Measurements from ENCODE around the gene PITPNB.

The PITPNB gene

DNA sequence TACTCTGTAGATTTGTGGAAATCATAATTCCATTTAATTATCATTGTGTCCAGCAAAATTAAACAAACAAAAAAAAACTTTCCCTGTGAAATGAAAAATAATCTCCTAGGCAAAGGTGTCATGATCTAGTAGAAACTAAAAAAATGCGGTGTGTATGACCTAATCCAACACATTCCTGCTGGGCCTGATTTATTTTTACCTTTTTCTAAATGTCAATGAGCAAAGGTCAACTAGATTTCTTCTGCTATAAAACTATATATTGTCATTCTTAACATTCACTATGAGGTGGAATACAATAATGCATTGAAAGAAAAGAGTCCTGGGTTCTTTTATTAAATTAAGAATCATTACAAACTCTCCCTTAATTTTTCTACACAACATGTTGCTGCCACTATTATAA, 60.4 kb downstream of the PITPNB start:
- DNase-seq (ENCODE audit: low read depth in 2 of 2) = no peak

- no peak for DNase-seq (ENCODE audit: low read depth in 2 of 2)
Measured at GRCh38 chr22:27857443-27857842, 61.6 kb downstream of the PITPNB start.

GRCh38 chr22:27856386-27856785, 62.7 kb downstream of the PITPNB start:
- no peak for DNase-seq (ENCODE audit: low read depth in 2 of 2)

DNA sequence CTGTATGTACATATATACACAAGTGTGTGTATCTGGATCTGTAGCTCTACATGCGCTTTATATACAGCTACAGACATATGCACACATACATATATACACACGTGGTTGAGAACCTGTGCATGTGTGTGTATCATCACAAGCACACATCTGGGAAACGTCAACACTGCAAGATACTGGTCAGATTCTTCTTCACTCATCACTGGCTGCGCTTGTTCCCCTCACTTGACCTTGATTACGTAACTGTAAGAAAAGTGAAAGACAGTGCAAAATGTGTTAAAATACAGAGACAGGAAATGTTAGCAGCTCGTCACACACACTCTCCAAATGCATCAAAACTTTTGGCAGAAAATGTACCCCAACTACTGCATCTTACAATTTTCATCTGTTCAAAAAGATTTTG, 65.6 kb downstream of the PITPNB start:
- DNase-seq (ENCODE audit: low read depth in 2 of 2) = no peak

DNA sequence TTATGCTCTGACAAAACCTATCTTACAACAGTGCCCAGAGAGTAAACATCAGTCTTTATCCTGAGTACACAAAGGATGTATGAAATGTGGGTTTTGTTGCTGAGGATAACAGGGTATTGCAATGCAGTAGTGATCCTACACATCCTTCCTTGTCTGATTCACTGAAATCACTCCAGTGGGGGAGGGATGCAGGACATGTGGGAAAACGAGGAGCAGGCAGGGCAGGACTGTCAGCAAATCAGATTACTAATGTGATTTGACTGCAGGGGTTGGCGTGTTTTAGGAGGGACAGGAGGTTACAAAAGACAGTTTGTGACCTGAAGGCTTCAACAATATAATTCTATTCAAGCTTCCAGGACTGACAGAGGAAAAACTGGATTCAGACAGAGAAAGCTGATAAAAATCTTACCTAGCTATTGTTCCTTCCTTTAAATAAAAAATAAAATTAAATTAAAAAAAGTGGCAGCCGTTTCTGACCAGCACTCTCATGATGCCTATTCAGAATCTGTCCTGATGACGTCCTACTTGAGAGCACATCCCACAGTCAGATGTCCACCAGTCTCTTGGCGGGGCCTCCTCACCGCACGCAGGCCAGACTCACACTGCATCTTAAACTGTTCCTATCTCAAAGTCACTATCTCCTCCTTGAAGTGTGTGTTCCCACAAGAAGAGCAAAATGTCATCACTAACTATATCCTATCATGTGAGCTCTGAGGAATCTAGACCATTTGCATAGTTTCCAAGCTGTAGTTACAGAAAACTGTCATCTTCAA, 66.9 kb downstream of the PITPNB start:
- DNase-seq (ENCODE audit: low read depth in 2 of 2) = no peak

- DNase-seq (ENCODE audit: low read depth in 2 of 2) = no peak
Measured at GRCh38 chr22:27850000-27850521, 69.0 kb downstream of the PITPNB start.

GRCh38 chr22:27848005-27848404, 71.1 kb downstream of the PITPNB start:
- no peak for DNase-seq (ENCODE audit: low read depth in 2 of 2)

- DNase-seq (ENCODE audit: low read depth in 2 of 2) = no peak
Measured at GRCh38 chr22:27846910-27847309, 72.1 kb downstream of the PITPNB start.

DNA sequence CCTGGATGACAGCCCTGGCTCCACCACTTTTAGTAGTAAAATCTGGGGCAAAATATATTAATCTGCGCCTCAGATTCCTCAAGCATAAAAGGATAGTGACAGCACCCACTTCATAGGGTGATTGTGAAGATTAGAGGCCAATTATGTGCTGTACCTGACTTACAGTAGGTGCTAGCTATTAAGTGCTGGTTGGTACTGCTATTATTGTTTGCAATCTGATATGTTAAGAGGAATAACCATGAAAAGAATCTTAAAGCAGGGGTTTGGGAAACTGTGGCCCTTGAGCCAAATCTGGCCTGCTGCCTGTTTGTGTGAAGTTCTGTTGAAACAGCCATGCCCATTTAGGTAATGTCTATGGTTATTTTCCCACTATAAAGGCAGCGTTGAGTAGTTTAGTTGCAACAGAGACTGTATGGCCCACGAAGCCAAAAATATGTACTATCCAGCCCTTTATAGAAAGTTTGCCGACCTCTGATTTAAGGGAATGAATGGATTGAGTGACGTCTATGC, 72.8 kb downstream of the PITPNB start:
- no peak for DNase-seq (ENCODE audit: low read depth in 2 of 2)

GRCh38 chr22:27845644-27846043, 73.4 kb downstream of the PITPNB start:
- no peak for DNase-seq (ENCODE audit: low read depth in 2 of 2)

- no peak for DNase-seq (ENCODE audit: low read depth in 2 of 2)
Measured at GRCh38 chr22:27844656-27845591, 74.1 kb downstream of the PITPNB start.

- no peak for DNase-seq (ENCODE audit: low read depth in 2 of 2)
Measured at GRCh38 chr22:27844256-27844655, 74.8 kb downstream of the PITPNB start.

GRCh38 chr22:27843441-27843840, 75.6 kb downstream of the PITPNB start:
- no peak for DNase-seq (ENCODE audit: low read depth in 2 of 2)

DNA sequence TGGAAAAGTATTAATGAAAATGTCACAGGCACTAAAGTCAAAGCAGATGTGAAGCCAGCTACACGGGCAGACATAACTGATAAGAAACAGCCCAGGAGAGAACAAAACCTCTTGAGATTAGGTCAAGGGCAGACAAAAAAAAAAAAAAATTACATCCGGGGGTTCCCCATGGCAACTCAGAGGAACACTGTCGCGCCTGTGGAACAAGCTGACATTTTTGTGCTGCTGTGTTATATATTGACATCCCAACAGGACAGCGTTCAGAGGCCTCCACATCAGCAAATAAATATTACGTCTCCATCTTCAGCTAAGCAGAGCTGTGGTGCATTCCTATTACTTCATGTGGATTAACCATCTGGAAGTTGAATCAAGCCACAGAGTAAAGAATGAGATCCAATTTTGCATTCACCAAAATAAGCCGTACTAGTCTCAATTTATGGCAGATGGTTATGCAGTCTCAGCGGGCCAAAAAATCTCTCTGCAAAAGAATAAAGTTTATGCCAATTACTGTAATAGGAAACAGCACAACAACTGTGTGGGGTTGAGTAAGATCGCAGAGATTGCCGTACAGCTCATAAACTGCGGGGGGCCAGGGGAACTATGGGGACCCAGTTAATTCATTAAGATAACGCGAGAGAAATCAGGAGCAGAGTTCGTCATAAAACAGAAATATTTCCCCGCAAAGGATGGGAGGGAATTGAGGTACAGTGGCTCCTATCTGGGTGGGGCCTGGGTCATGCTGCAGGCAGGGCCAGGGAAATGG, 76.2 kb downstream of the PITPNB start:
- no peak for DNase-seq (ENCODE audit: low read depth in 2 of 2)

DNA sequence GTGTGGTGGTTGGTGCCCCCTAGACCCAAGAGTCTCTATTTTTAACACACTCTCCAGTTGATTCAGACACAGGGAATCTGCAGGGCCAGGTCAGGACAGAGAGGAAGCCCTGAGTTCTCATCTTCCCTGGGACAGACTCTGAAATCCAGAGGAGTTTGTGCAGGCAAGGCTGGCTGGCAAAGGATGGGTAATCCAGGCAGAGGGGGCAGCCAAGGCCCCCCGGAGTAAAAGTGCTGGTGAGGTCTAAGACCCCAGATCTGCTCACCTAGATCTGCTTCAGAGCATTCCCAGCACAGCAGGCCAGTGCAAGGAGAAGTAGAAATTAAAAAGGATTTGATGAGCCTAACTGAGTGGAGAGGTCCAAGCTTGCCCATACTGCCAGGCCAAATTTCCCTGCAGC, 76.9 kb downstream of the PITPNB start:
- no peak for DNase-seq (ENCODE audit: low read depth in 2 of 2)

- DNase-seq (ENCODE audit: low read depth in 2 of 2) = no peak
Measured at GRCh38 chr22:27840436-27840835, 78.6 kb downstream of the PITPNB start.

- no peak for DNase-seq (ENCODE audit: low read depth in 2 of 2)
Measured at GRCh38 chr22:27839057-27839660, 79.9 kb downstream of the PITPNB start.

GRCh38 chr22:27836181-27836580, 82.9 kb downstream of the PITPNB start:
- DNase-seq (ENCODE audit: low read depth in 2 of 2) = no peak

DNA sequence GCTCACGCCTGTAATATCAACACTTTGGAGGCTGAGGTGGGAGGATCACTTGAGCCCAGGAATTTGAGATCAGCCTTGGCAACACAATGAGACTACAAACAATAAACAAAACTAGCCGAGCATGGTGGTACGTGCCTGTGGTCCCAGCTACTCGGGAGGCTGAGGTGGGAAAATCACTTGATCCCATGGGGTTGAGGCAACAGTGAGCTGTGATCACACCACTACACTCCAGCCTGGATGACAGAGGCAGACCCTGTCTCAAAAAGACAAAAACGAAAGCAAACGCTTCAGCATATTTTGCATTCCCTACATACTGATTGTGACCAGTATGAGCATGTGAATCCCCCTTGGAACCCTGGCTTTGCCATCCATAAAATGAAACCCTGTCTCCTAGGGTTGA, 83.6 kb downstream of the PITPNB start:
- no peak for DNase-seq (ENCODE audit: low read depth in 2 of 2)

DNA sequence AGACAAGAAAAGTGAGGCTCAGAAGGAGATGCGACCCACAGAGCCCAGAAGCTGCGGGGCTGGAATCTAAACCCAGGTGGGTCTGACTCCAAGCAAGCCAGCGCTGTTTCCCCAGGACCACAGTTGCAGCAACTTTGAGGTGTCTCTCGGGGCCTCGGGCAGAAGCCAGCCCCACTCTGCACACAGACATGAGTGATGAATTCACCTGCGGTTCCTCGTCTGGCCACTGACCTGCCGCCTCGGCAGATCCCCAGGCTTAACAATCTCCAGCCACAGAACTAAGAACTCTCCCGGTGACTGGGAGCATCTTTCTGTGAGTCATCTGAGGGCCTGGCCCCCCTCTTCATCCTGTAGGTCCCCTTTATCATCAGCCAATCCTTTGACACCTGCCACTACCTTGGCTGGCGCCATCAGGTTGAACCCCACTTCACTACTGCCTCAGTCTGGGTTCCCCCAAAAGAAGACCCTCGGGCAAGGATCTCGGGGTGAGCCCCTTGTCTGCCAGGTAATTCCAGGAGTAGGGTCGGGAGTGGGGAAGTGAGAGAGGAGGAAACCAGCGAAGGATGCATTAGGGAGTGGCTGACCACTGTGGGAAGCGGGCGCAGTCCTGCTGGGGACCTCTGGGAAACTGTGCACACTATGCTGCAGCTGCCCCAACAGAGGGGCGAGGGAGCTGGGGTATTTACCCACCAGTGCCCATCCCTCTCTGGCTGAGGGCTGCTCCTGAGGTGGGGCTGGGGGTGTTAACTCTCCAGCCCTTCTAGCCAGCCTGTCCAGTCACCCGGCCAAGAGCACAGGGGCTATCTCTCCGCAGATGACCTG, 84.5 kb downstream of the PITPNB start:
- no peak for DNase-seq (ENCODE audit: low read depth in 2 of 2)
